ENCODE measurements around the gene TMEM201. TPM values are rescaled to one million over a fixed set of nuclear protein-coding genes. Genes with fewer than 3 reads are reported as not detected.
A peak's percentile ranks its signal among the peaks of the same experiment; 100 is the strongest.
"Not testable (repeated sequence)": the region's sequence is repeated elsewhere in the genome, so short reads cannot be mapped to it uniquely, and the experiment has no call there.

The TMEM201 gene
- total and polyA plus RNA-seq, 4 donors = 1.1 to 9.4 (median 4.3) TPM

DNA sequence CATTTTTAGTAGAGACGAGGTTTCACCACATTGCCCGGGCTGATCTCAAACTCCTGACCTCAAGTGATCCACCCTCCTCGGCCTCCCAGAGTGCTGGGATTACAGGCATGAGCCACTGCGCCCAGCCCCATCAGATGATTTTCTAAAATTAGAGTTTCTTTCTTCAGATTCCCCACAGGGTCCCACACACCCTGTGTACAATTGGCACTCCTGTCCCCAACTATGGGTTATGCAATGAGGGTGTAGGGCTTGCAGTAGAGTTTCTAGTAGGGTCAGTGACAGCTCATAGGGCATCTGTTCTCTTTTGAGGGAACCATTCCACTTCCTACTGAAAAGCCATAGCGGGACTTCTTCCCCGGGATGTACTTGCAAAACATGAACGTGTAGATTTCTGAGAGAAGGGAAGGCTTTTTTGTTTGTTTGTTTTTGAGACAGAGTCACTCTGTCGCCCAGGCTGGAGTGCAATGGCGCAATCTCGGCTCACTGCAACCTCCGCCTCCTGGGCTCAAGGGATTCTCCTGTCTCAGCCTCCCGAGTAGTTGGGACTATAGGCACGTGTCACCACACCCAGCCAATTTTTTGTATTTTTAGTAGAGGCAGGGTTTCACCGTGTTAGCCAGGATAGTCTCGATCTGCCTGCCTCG lies 17.7 kb upstream of the TMEM201 start:
- not testable (repeated sequence) for H3K27me3 ChIP-seq (ENCODE audit: control insufficient read depth in 1 of 2, insufficient read depth in 2 of 2, low read length in 1 of 2); H3K36me3 ChIP-seq (ENCODE audit: control insufficient read depth in 1 of 2, insufficient read depth in 2 of 2, low read length in 1 of 2); H3K27ac ChIP-seq (ENCODE audit: low read depth in 1 of 2, low read length in 2 of 2); DNase-seq; H3K9me3 ChIP-seq (ENCODE audit: control insufficient read depth, low read length); H3K4me3 ChIP-seq (ENCODE audit: low read length in 2 of 2); ATAC-seq (ENCODE audit: low FRiP score); H3K4me1 ChIP-seq (ENCODE audit: control insufficient read depth in 1 of 2, insufficient read depth in 2 of 2, low read length in 2 of 2)
- 88 to 90% methylated on average over 16 of the region's 16 CpGs for WGBS, 2 donors
- intact Hi-C loops (cut with DNase I) = loop anchor here (10.0 kb wide), 2 partner anchors 286 to 296 kb away; no protein-coding TSS in a partner anchor

DNA sequence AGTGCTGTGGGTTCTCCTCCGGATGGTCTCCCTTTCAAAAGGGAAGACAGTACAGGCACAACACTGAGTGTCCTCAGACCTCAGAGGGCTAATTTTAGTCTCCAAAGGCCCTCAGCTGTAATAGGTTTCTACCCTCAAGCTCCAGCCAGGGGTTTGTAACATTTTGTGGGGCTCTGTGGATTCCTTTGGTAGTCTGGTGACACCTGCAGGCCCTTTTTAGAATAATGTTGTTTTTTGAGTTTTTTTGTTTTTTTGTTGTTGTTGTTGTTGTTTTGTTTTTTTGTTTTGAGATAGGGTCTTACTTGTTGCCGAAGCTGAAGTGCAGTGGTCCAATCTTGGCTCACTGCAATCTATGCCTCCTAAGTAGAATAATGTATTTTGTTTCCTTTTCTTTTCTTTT lies 15.0 kb upstream of the TMEM201 start:
- DNase-seq (no peak), ATAC-seq (ENCODE audit: low FRiP score) (no peak)
- no peak overlapping the region for H3K27ac ChIP-seq (ENCODE audit: low read depth in 1 of 2, low read length in 2 of 2)
- no peak overlapping the region for H3K4me3 ChIP-seq (ENCODE audit: low read length in 2 of 2)
- intact Hi-C loops (cut with DNase I) = loop anchor here (1.0 to 10.0 kb wide), 3 partner anchors 78 to 299 kb away; no protein-coding TSS in a partner anchor
- H3K9me3 ChIP-seq (ENCODE audit: control insufficient read depth, low read length) = no peaks in the 10 kb centered on the region
- no peaks in the 10 kb centered on the region for H3K27me3 ChIP-seq (ENCODE audit: control insufficient read depth in 1 of 2, insufficient read depth in 2 of 2, low read length in 1 of 2)
- H3K4me1 ChIP-seq (ENCODE audit: control insufficient read depth in 1 of 2, insufficient read depth in 2 of 2, low read length in 2 of 2) = no peaks in the 10 kb centered on the region
- WGBS, 2 donors = 68 to 85% methylated on average over 2 of the region's 2 CpGs
- no peaks in the 10 kb centered on the region for H3K36me3 ChIP-seq (ENCODE audit: control insufficient read depth in 1 of 2, insufficient read depth in 2 of 2, low read length in 1 of 2)

DNA sequence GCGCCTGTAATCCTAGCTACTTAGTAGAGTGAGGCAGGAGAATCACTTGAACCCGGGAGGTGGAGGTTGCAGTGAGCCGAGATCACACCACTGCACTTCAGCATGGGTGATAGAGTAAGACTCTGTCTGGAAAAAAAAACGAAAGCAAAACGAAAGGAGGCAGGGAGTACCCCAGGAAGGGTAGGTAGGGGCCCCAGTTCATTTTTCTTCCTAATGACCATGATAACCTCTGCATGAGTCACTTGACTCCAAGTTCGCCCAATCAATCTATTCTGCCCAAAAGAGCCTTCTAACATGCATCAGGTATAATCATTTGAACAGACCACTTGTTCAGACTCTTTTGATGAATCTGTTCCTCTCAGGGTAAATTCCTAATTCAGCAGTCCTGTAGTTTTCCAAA lies 13.2 kb upstream of the TMEM201 start:
- intact Hi-C loops (cut with DNase I) = loop anchor here (10.0 kb wide), 2 partner anchors 291 to 301 kb away; no protein-coding TSS in a partner anchor
- H3K36me3 ChIP-seq (ENCODE audit: control insufficient read depth in 1 of 2, insufficient read depth in 2 of 2, low read length in 1 of 2) = no peaks in the 10 kb centered on the region

DNA sequence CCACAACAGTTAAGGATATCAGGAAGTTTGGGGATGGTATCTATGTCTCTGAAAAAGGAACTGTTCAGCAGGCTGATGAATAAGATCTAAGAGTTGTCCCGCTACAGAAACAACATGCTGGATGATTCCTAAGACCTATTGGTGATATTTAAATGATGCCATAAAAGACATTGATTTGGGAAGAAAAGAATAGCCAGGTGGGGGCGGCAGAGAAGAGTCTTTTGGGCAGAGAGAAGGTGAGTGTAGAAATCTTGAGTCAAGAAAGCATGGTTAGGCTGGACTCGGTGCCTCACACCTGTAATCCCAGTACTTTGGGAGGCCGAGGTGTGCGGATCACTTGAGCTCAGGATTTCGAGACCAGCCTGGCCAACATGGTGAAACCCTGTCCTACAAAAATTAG lies 11.8 kb upstream of the TMEM201 start:
- WGBS, 2 donors = 91 to 96% methylated on average over 6 of the region's 6 CpGs
- Histone ChIP-seq H3K27me3 (ENCODE audit: control insufficient read depth in 1 of 2, insufficient read depth in 2 of 2, low read length in 1 of 2) (no peaks in the 10 kb centered on the region), H3K36me3 (ENCODE audit: control insufficient read depth in 1 of 2, insufficient read depth in 2 of 2, low read length in 1 of 2) (no peaks in the 10 kb centered on the region), H3K27ac (ENCODE audit: low read depth in 1 of 2, low read length in 2 of 2) (no peak overlapping the region), H3K9me3 (ENCODE audit: control insufficient read depth, low read length) (no peaks in the 10 kb centered on the region), H3K4me3 (ENCODE audit: low read length in 2 of 2) (no peak overlapping the region), H3K4me1 (ENCODE audit: control insufficient read depth in 1 of 2, insufficient read depth in 2 of 2, low read length in 2 of 2) (no peaks in the 10 kb centered on the region)
- no peak for DNase-seq
- ATAC-seq (ENCODE audit: low FRiP score) = no peak
- intact Hi-C loops (cut with DNase I) = loop anchor here (10.0 kb wide), 2 partner anchors 292 to 302 kb away; no protein-coding TSS in a partner anchor

More for the DNA sequence above, 13.2 kb upstream of the TMEM201 start:
- no peaks in the 10 kb centered on the region for H3K9me3 ChIP-seq (ENCODE audit: control insufficient read depth, low read length)
- H3K4me1 ChIP-seq (ENCODE audit: control insufficient read depth in 1 of 2, insufficient read depth in 2 of 2, low read length in 2 of 2) = no peaks in the 10 kb centered on the region
- H3K27me3 ChIP-seq (ENCODE audit: control insufficient read depth in 1 of 2, insufficient read depth in 2 of 2, low read length in 1 of 2) = no peaks in the 10 kb centered on the region
- DNase-seq = no peak
- no peak overlapping the region for H3K4me3 ChIP-seq (ENCODE audit: low read length in 2 of 2)
- ATAC-seq (ENCODE audit: low FRiP score) = no peak
- whole genome bisulfite sequencing, 2 donors = 91 to 95% methylated on average over 6 of the region's 6 CpGs
- no peak overlapping the region for H3K27ac ChIP-seq (ENCODE audit: low read depth in 1 of 2, low read length in 2 of 2)

DNA sequence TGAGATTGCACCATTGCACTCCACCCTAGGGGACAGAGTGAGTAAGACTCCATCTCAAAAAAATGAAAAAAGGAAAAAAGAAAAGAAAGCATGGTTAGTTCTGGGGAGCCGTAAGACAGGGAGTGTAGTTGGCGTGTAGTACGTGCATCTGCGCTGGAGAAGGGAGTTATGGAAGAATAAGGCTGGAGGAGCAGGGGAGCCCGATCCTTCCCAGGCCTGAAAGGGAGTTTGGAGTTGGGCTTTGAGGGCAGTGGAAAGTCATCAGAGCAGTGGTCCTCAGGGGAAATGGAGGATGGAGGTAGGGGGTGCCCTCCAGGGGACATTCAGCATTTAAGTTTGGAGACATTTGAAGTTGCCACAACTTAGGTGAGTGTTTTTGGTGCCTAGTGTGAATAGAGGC lies 11.3 kb upstream of the TMEM201 start:
- Histone ChIP-seq H3K4me3 (ENCODE audit: low read length in 2 of 2) (no peak overlapping the region), H3K27me3 (ENCODE audit: control insufficient read depth in 1 of 2, insufficient read depth in 2 of 2, low read length in 1 of 2) (no peaks in the 10 kb centered on the region), H3K4me1 (ENCODE audit: control insufficient read depth in 1 of 2, insufficient read depth in 2 of 2, low read length in 2 of 2) (no peaks in the 10 kb centered on the region), H3K36me3 (ENCODE audit: control insufficient read depth in 1 of 2, insufficient read depth in 2 of 2, low read length in 1 of 2) (no peaks in the 10 kb centered on the region), H3K27ac (ENCODE audit: low read depth in 1 of 2, low read length in 2 of 2) (no peak overlapping the region), H3K9me3 (ENCODE audit: control insufficient read depth, low read length) (no peaks in the 10 kb centered on the region)
- WGBS, 2 donors = 82 to 88% methylated on average over 5 of the region's 5 CpGs
- intact Hi-C loops (cut with DNase I) = loop anchor here (10.0 kb wide), 2 partner anchors 293 to 303 kb away; no protein-coding TSS in a partner anchor
- ATAC-seq (ENCODE audit: low FRiP score) (no peak), DNase-seq (peak in 1 of 2 donors; percentile 6)

DNA sequence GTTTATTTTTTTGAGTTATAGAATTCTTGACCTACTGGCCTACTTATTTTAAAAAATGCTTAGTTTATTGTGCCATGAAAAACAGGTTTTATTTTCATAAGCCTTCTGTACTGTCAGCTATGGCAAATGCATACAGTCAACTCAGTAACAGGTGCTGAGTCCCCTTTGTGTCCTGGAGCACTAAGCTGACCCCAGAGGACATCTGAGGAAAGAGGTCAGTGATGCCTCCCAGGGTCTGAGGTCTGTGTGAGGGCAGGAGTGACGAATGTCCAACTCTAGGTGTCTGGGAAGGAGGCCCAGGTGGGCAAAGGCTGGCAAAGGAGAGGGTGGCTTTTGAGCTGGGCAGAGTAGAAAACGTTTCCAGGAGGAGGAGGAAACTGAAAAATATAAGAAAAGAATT lies 7.8 kb upstream of the TMEM201 start:
- Histone ChIP-seq H3K9me3 (ENCODE audit: control insufficient read depth, low read length) (no peaks in the 10 kb centered on the region), H3K36me3 (ENCODE audit: control insufficient read depth in 1 of 2, insufficient read depth in 2 of 2, low read length in 1 of 2) (no peaks in the 10 kb centered on the region), H3K4me3 (ENCODE audit: low read length in 2 of 2) (no peak overlapping the region), H3K4me1 (ENCODE audit: control insufficient read depth in 1 of 2, insufficient read depth in 2 of 2, low read length in 2 of 2) (no peaks in the 10 kb centered on the region), H3K27ac (ENCODE audit: low read depth in 1 of 2, low read length in 2 of 2) (no peak overlapping the region), H3K27me3 (ENCODE audit: control insufficient read depth in 1 of 2, insufficient read depth in 2 of 2, low read length in 1 of 2) (no peaks in the 10 kb centered on the region)
- WGBS, 2 donors = 85 to 87% methylated on average over 2 of the region's 2 CpGs
- DNase-seq (no peak), ATAC-seq (ENCODE audit: low FRiP score) (no peak)
- intact Hi-C loops (cut with DNase I) = loop anchor here in 1 of 2 donors (10.0 kb wide), 1 partner anchor 1114 kb away; no protein-coding TSS in a partner anchor

GRCh38 chr1:9586147-9586766 lies 2.5 kb upstream of the TMEM201 start:
- H3K4me1 ChIP-seq (ENCODE audit: control insufficient read depth in 1 of 2, insufficient read depth in 2 of 2, low read length in 2 of 2) = no peaks in the 10 kb centered on the region
- H3K4me3 ChIP-seq (ENCODE audit: low read length in 2 of 2) = no peak overlapping the region
- H3K27ac ChIP-seq (ENCODE audit: low read depth in 1 of 2, low read length in 2 of 2) = no peak overlapping the region
- intact Hi-C loops (cut with DNase I) = loop anchor here in 1 of 2 donors (10.0 kb wide), 1 partner anchor 1109 kb away; no protein-coding TSS in a partner anchor
- ATAC-seq (ENCODE audit: low FRiP score) (no peak), DNase-seq (no peak)
- no peaks in the 10 kb centered on the region for H3K27me3 ChIP-seq (ENCODE audit: control insufficient read depth in 1 of 2, insufficient read depth in 2 of 2, low read length in 1 of 2)
- H3K9me3 ChIP-seq (ENCODE audit: control insufficient read depth, low read length) = no peaks in the 10 kb centered on the region
- 90% methylated on average over 3 of the region's 3 CpGs for WGBS, 2 donors
- H3K36me3 ChIP-seq (ENCODE audit: control insufficient read depth in 1 of 2, insufficient read depth in 2 of 2, low read length in 1 of 2) = no peaks in the 10 kb centered on the region

DNA sequence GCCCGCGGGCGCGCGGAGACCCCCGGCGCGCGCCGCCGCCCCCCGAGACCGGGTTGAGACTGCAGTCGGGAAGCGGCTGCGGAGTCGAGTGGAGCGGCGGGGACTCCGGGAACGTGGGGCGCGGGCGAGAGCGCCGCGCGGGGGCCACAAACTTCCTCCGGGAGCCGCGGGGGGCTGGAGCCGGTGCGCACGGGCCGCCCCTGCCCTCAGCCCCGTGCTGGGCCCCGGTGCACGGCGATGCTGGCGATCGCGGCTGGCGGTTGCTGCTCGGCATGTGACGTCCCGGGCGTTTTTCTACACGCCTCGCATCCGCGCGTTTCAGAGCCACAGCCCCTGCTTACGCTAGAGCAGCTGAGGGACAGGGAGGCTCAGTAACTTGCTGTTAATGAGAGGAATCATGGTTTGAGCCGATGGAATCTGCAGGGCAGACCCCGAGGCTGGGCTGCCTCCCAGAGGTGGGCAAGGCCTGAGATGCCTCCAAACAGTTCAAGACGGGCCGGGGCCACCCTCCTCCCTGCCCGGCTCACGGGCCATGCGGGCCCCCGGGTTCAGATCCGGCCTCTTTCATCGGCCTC lies 520 bp downstream of the TMEM201 start:
- DNase-seq = peak; percentile 64 to 80
- Histone ChIP-seq H3K27me3 (ENCODE audit: control insufficient read depth in 1 of 2, insufficient read depth in 2 of 2, low read length in 1 of 2) (no peaks in the 10 kb centered on the region), H3K4me1 (ENCODE audit: control insufficient read depth in 1 of 2, insufficient read depth in 2 of 2, low read length in 2 of 2) (no peaks in the 10 kb centered on the region), H3K36me3 (ENCODE audit: control insufficient read depth in 1 of 2, insufficient read depth in 2 of 2, low read length in 1 of 2) (no peaks in the 10 kb centered on the region), H3K9me3 (ENCODE audit: control insufficient read depth, low read length) (no peaks in the 10 kb centered on the region), H3K4me3 (ENCODE audit: low read length in 2 of 2) (peak overlapping the region; percentile 80 to 87), H3K27ac (ENCODE audit: low read depth in 1 of 2, low read length in 2 of 2) (no peak overlapping the region)
- WGBS, 2 donors = 1% methylated on average over 57 to 63 of the region's 63 CpGs
- peak; percentile 4 for ATAC-seq (ENCODE audit: low FRiP score)
- intact Hi-C loops (cut with DNase I) = loop anchor here in 1 of 2 donors (10.0 kb wide), 1 partner anchor 1106 kb away; no protein-coding TSS in a partner anchor
